HL-60 (cell line): ENCODE results near the gene SLC38A8.

Experiments
- DNase-seq, 2 experiments: peaks; one replicate each; pipeline ENCODE4 v3.0.0-alpha.2; 2010 to 2020; ENCODE audit warnings: low read depth in 1 of 2, low spot score in 1 of 2
- H3K27ac ChIP-seq: fragments of 250-450 bp; sonication (Bioruptor Pico); replicated peaks from 2 replicates; pipeline ENCODE4 v1.5.1; 2020; ENCODE audit warnings: mild to moderate bottlenecking, moderate library complexity
- H3K27me3 ChIP-seq: fragments of 250-450 bp; sonication (Bioruptor Pico); 2 replicates; pipeline ENCODE4 v1.5.1; 2021; ENCODE audit warnings: mild to moderate bottlenecking, moderate library complexity; ENCODE audit not compliant: insufficient read depth, poor library complexity, severe bottlenecking
- H3K4me3 ChIP-seq: replicated peaks from 2 replicates; pipeline ENCODE4 v1.5.1; 2011; ENCODE audit warnings: mild to moderate bottlenecking, control low read depth, low read length; ENCODE audit not compliant: insufficient read depth
- CTCF ChIP-seq: IDR thresholded peaks from one replicate; pipeline ENCODE4 v1.5.1; 2011; ENCODE audit warnings: low read length, control low read depth, inconsistent platforms; ENCODE audit not compliant: insufficient read depth
- GABPA ChIP-seq: IDR thresholded peaks from 2 replicates; pipeline ENCODE4 v1.6.1; 2012; ENCODE audit warnings: low read depth
- POLR2AphosphoS5 ChIP-seq: IDR thresholded peaks from 2 replicates; pipeline ENCODE4 v1.6.1; 2012; ENCODE audit warnings: low read depth
- SPI1 ChIP-seq: IDR thresholded peaks from 2 replicates; pipeline ENCODE4 v1.6.1; 2012; ENCODE audit warnings: low read depth, mild to moderate bottlenecking, borderline replicate concordance
- TF ChIP-seq, protein P1 (sequence below): IDR thresholded peaks from 2 replicates; pipeline ENCODE4 v1.6.1; 2012; ENCODE audit warnings: low read depth; ENCODE audit not compliant: insufficient replicate concordance

The SLC38A8 gene

GRCh38 chr16:84016477-84016876, 26.1 kb downstream of the SLC38A8 start:
- TF ChIP-seq GABPA, result no peak
- TF ChIP-seq POLR2AphosphoS5, result no peak
- no peak for TF ChIP-seq CTCF
- TF ChIP-seq, protein P1, sequence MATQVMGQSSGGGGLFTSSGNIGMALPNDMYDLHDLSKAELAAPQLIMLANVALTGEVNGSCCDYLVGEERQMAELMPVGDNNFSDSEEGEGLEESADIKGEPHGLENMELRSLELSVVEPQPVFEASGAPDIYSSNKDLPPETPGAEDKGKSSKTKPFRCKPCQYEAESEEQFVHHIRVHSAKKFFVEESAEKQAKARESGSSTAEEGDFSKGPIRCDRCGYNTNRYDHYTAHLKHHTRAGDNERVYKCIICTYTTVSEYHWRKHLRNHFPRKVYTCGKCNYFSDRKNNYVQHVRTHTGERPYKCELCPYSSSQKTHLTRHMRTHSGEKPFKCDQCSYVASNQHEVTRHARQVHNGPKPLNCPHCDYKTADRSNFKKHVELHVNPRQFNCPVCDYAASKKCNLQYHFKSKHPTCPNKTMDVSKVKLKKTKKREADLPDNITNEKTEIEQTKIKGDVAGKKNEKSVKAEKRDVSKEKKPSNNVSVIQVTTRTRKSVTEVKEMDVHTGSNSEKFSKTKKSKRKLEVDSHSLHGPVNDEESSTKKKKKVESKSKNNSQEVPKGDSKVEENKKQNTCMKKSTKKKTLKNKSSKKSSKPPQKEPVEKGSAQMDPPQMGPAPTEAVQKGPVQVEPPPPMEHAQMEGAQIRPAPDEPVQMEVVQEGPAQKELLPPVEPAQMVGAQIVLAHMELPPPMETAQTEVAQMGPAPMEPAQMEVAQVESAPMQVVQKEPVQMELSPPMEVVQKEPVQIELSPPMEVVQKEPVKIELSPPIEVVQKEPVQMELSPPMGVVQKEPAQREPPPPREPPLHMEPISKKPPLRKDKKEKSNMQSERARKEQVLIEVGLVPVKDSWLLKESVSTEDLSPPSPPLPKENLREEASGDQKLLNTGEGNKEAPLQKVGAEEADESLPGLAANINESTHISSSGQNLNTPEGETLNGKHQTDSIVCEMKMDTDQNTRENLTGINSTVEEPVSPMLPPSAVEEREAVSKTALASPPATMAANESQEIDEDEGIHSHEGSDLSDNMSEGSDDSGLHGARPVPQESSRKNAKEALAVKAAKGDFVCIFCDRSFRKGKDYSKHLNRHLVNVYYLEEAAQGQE, result no peak
- no peak for TF ChIP-seq SPI1
- DNase-seq, result no peak
- Histone ChIP-seq H3K27ac (no peak overlapping the region), H3K27me3 (no peaks in the 10 kb centered on the region), H3K4me3 (no peak overlapping the region)

DNA sequence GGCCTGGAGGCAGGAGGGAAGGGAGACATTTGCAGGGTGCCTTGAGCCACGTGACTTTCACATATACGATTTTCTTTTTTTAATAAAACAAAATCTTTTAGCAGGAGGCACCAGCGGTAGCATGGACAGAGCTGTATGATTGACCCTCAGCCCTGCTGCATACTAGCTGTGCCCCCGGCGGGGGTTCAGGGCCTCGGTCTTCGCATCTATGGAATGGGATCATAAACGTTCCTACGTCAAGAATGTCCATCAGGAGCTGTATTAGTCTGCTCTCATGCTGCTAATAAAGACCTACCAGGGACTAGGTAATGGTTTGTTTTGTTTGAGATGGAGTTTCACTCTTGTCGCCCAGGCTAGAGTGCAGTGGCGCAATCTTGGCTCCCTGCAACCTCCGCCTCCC, 27.2 kb downstream of the SLC38A8 start:
- H3K27me3 ChIP-seq, result no peaks in the 10 kb centered on the region
- H3K27ac ChIP-seq, result no peak overlapping the region
- no peak overlapping the region for H3K4me3 ChIP-seq
- TF ChIP-seq, protein P1, result no peak
- no peak for TF ChIP-seq SPI1
- no peak for TF ChIP-seq POLR2AphosphoS5
- TF ChIP-seq CTCF, result no peak
- no peak for TF ChIP-seq GABPA
- no peak for DNase-seq

- no peak for TF ChIP-seq GABPA
- no peak for TF ChIP-seq CTCF
- TF ChIP-seq, protein P1, result no peak
- no peak for TF ChIP-seq SPI1
- no peak for TF ChIP-seq POLR2AphosphoS5
- Histone ChIP-seq H3K27me3 (no peaks in the 10 kb centered on the region), H3K4me3 (no peak overlapping the region), H3K27ac (no peak overlapping the region)
- no peak for DNase-seq
Measured at GRCh38 chr16:84014570-84015327, 27.8 kb downstream of the SLC38A8 start.
